ENCODE measurements around the gene ZNF892. TPM values are rescaled to one million over a fixed set of nuclear protein-coding genes. Genes with fewer than 3 reads are reported as not detected.

Gene ZNF892
- total RNA-seq (2012; rRNA removed), result 3.1 and 5.8 TPM in 2 replicates

DNA sequence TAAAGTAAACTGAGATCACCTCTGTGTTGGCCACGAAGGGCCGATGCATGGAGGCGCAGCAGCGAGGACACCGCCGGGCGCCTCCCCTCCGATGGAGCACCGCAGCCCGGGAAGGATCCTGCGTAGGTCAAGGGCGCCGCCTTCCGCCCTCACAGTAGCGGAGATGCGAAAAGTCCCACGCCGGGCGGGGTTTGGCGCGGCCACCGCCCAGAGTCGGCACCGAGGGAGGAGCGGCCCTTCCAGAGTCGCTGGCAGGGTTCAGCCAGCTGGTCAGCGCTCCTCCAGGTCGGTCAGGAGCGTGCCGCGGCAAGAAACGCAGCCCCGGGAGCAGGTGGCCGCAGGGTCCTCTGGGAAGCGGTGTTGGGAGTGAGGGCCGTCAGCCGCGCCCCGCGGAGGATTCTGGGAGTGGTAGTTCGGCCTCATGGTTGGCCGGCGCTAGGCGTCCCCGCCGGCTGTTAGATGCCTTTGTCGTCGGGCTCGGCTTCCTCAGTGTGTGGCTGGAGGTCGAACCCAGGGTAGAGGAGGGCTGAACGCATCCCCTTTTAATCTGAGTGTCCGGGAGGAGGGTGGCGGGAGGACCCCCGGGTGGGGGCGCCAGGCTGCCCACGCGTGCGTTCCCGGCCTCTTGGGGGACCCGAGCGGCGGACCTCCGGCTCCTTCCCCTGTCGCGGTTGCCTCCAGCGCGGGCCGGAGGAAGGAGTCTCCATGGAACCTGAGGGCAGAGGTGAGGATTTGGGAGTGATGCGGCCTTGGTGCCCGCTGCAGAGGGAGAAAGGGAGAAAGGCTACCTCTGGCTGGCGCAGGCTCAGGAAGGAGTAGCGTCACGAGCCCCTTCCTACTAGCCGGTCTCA lies at the start of gene ZNF892:
TSS of gene ZNF892 (plus strand) at position 411 of the 851 bp plus-strand sequence. CDS start at position 706, 295 bp downstream.
- Histone ChIP-seq H3K4me2 (ENCODE audit: low read length) (peak within 1 kb of the TSS; percentile 83), H3K27me3 (ENCODE audit: control insufficient read depth, insufficient read depth, low read length) (no peaks in the 10 kb centered on the region), H3K9ac (ENCODE audit: low read depth, low read length) (peak within 1 kb of the TSS; percentile 80), H3K4me1 (ENCODE audit: control insufficient read depth, insufficient read depth, low read length) (no peaks in the 10 kb centered on the region), H3K36me3 (ENCODE audit: insufficient read depth, low read length) (peaks cover 11% of the 10 kb centered on the region), H3K4me3 (ENCODE audit: low read length) (peak within 1 kb of the TSS; percentile 88), H3K9me3 (replicated peaks; ENCODE audit: low read length) (peaks cover 33% of the 10 kb centered on the region)

DNA sequence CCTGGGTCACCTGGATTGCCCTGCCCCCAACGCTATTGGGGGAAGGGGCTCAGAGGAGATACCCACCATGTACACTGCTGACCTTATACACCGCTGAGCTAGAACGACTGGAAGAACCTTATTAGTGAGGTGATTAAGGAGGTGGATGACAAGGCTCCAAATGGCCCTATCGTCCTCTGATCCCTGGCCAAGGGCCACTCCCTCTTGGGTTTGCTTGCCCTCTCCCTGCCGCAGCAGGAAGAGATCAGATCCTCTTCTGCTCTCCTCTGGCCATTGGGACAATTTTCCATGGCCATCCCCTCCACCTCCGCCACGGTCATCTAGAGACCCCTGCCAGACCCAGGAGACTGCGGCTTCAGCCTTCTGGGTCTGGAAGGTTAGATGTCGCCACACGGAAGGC lies 48.9 kb upstream of the ZNF892 start:
- peak overlapping the region; percentile 88 for H3K4me3 ChIP-seq (ENCODE audit: low read length)
- H3K36me3 ChIP-seq (ENCODE audit: insufficient read depth, low read length), result peaks cover 37% of the 10 kb centered on the region
- H3K9ac ChIP-seq (ENCODE audit: low read depth, low read length), result peak overlapping the region; percentile 86
- peaks cover 17% of the 10 kb centered on the region for H3K4me1 ChIP-seq (ENCODE audit: control insufficient read depth, insufficient read depth, low read length)
- H3K9me3 ChIP-seq (replicated peaks; ENCODE audit: low read length), result peaks cover 9% of the 10 kb centered on the region
- H3K27me3 ChIP-seq (ENCODE audit: control insufficient read depth, insufficient read depth, low read length), result no peaks in the 10 kb centered on the region
- H3K4me2 ChIP-seq (ENCODE audit: low read length), result peak overlapping the region; percentile 93

DNA sequence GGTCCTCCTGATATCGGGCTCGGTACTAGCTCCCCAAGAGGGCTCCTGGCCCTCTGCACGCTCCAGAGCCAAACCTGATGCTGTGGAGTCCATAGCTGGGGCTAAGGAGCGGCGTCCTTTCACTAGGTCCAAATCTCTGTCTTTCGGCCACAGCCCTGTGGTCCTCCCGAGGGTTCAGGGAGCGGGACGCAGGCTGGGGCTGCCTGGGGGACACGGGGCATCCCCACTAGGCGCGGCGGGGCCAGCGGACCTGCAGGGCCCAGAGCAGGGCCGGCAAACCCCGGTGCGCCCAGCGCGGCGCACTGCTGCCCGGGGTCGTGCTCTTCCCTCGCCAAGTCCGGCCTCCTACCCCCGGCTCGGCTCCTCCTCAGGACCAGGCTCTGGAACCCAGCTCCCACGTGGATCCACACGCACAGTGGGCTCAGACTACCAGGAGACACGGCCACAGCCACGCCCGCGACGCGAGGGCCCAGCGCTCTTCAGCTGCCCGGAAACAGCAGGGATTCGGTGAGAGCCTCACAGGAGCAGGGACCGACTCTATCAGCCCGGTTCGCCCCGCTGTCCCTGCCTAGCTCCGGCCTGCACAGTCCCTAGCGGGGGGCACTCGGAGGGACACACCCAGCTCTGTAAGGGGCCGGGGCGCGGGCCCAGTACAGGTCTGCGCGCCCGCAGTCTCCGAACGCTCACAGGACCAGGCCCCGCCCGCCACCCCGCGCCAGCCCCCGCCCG lies 48.3 kb upstream of the ZNF892 start:
- Histone ChIP-seq H3K4me1 (ENCODE audit: control insufficient read depth, insufficient read depth, low read length) (peaks cover 17% of the 10 kb centered on the region), H3K4me2 (ENCODE audit: low read length) (peak overlapping the region; percentile 93), H3K9ac (ENCODE audit: low read depth, low read length) (peak overlapping the region; percentile 86), H3K27me3 (ENCODE audit: control insufficient read depth, insufficient read depth, low read length) (no peaks in the 10 kb centered on the region), H3K4me3 (ENCODE audit: low read length) (peak overlapping the region; percentile 88), H3K36me3 (ENCODE audit: insufficient read depth, low read length) (peaks cover 32% of the 10 kb centered on the region), H3K9me3 (replicated peaks; ENCODE audit: low read length) (peaks cover 4% of the 10 kb centered on the region)

DNA sequence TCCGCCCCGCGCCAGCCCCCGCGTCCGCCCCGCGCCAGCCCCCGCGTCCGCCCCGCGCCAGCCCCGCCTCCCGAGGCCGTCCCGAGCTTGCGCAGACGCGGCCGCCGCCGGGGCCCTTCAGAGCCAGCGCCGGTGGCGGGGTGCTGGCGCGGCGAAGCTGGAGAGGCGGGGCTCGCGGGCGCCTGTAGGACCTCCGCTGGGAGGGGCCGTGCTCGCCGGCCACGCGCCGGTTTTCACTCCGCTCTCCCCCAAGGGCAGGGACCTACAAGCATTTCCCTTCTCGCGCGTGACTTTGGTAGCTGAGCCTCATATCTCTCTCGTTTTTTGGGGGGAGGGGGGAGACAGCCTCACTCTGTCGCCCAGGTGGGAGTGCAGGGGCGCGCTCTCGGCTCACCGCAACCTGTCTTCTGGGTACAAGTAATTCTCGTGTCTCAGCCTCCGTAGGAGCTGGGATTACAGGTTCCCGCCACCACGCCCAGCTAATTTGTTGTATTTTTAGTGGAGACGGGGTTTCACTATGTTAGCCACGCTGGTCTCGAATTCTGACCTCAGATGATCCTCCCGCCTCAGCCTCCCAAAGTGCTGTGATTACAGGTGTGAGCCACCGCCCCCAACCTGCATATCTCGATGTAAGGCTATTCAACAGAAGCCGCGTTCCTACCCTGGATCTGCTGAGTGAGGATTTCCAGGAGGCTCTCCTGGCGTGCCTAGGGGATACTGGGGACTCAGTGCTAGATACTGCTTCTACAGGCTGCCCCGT lies 47.5 kb upstream of the ZNF892 start, which contains the start of gene ZNF514:
TSS of gene ZNF514 (minus strand) at position 159 of the 760 bp plus-strand sequence. CDS start 6,595 bp downstream, outside the sequence.
- Histone ChIP-seq H3K4me2 (ENCODE audit: low read length) (peak within 1 kb of the TSS; percentile 98), H3K9ac (ENCODE audit: low read depth, low read length) (peak within 1 kb of the TSS; percentile 86), H3K36me3 (ENCODE audit: insufficient read depth, low read length) (peaks cover 24% of the 10 kb centered on the region)

DNA sequence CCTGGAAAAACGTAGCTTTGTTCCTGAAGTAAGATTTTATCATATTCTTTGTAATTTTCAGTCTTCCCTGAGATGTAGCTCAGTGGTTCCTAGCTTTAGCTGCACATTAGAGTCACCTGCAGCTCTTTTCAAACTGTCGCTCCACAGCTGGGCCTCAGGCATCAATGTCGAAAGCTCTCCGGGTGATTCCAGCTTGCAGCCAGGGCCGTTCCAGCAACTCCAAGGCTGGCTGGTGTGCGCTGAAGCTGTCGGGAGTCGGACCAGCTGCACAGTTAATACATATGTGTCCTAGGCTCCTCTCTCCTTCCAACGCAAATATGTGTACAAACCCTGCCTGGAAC lies 42.3 kb upstream of the ZNF892 start:
- Histone ChIP-seq H3K36me3 (ENCODE audit: insufficient read depth, low read length) (no peaks in the 10 kb centered on the region), H3K4me3 (ENCODE audit: low read length) (peak overlapping the region; percentile 96), H3K9me3 (replicated peaks; ENCODE audit: low read length) (no peaks in the 10 kb centered on the region), H3K27me3 (ENCODE audit: control insufficient read depth, insufficient read depth, low read length) (no peaks in the 10 kb centered on the region), H3K4me1 (ENCODE audit: control insufficient read depth, insufficient read depth, low read length) (peaks cover 15% of the 10 kb centered on the region), H3K4me2 (ENCODE audit: low read length) (peak overlapping the region; percentile 93), H3K9ac (ENCODE audit: low read depth, low read length) (peak overlapping the region; percentile 91)

More for the DNA sequence above, 47.5 kb upstream of the ZNF892 start, which contains the start of gene ZNF514:
- H3K4me1 ChIP-seq (ENCODE audit: control insufficient read depth, insufficient read depth, low read length), result peaks cover 23% of the 10 kb centered on the region
- H3K4me3 ChIP-seq (ENCODE audit: low read length), result peak within 1 kb of the TSS; percentile 88
- no peaks in the 10 kb centered on the region for H3K9me3 ChIP-seq (replicated peaks; ENCODE audit: low read length)
- no peaks in the 10 kb centered on the region for H3K27me3 ChIP-seq (ENCODE audit: control insufficient read depth, insufficient read depth, low read length)

DNA sequence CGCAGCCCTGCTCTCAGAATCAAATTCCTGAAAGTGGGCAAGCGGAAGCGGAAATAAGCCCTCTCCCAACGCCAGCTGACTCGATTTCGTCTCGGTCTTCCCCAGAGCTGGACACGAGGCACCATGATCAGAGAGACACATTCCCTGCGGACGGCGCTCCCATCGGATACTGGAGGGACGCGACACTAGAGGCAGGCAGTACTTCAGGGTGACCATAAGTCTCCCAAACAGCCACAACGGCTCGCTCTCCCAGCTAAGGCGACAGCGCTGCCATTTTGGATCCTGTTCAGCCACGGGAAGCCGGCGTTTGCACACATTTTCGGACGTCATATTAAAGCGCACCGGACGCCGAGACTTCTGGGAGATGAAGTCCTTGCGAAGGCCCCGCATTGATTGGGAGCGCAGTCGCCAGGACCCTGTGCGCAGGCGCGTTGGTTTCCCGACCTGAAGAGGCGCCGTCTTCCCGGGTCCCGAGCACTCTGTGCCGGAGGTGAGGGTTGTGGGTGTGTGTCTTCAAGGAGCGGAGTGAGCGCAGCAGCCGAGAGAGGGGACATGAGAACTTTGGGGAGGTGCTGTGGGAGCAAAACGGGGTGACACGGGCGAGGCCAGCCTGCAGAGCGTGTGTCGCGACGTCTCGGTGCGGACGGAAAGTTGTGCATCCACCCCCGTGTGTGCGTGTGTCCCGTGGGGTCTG lies 41.8 kb upstream of the ZNF892 start, which contains the start of gene ZNF2:
TSS of gene ZNF2 (plus strand) at position 439 of the 694 bp plus-strand sequence. CDS start 10,418 bp downstream, outside the sequence.
- Histone ChIP-seq H3K4me2 (ENCODE audit: low read length) (peak within 1 kb of the TSS; percentile 93), H3K36me3 (ENCODE audit: insufficient read depth, low read length) (no peaks in the 10 kb centered on the region), H3K4me1 (ENCODE audit: control insufficient read depth, insufficient read depth, low read length) (peaks cover 12% of the 10 kb centered on the region), H3K9me3 (replicated peaks; ENCODE audit: low read length) (no peaks in the 10 kb centered on the region), H3K9ac (ENCODE audit: low read depth, low read length) (peak within 1 kb of the TSS; percentile 91), H3K4me3 (ENCODE audit: low read length) (peak within 1 kb of the TSS; percentile 96), H3K27me3 (ENCODE audit: control insufficient read depth, insufficient read depth, low read length) (no peaks in the 10 kb centered on the region)

DNA sequence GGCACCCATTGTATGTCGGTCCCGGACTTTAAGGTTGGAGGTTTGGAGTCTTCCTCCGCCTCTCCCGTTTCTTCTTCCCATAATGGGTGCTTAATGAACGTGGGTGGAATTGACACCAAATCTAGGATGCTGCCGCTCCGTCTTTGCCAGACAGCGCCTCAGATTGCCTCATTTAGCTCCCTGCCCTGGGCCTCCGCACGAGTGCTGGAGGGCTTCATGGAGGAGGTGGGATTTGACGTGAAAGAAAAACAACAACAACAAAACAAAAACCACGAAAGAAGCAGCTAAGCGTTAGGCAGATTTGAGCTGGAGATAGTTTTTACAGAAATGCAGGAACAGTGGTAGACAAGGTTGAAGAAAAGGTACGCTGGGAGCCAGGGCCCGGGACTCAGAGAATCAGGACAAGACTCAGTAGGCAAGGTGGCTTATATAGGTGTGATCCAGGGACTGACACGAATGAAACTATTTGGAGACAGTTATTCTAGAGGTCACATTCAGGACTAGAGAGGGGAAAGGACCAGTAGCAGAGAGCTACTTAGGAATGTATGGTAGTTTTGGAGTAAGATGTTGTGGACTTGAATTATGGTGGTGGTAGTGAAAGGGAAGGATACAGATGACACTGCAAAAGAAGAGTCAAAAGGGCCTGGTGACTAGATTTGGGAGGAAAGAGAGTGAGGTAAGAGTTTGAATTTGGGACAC lies 41.1 kb upstream of the ZNF892 start:
- Histone ChIP-seq H3K4me3 (ENCODE audit: low read length) (peak overlapping the region; percentile 96), H3K9ac (ENCODE audit: low read depth, low read length) (peak overlapping the region; percentile 91)

DNA sequence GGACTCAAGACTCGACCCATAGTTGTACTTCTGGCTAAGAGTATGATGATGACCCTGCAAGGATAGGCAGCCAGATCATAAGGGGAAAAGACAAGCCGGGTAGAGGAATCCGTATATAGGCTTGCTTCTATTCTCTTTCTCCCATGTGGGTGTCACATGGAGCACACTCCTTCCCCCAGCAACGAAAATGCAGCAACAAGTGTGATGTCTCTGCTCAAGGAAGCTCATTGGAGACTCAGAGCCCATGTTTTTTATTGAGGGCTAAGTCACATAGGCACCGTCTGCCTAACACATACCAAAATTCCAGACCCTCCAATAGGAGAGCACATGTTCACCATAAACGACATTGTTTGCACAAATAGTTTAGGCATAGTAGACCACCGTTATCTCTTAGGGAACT lies 35.4 kb upstream of the ZNF892 start:
- Histone ChIP-seq H3K9me3 (replicated peaks; ENCODE audit: low read length) (no peaks in the 10 kb centered on the region), H3K36me3 (ENCODE audit: insufficient read depth, low read length) (peaks cover 6% of the 10 kb centered on the region), H3K27me3 (ENCODE audit: control insufficient read depth, insufficient read depth, low read length) (no peaks in the 10 kb centered on the region), H3K4me1 (ENCODE audit: control insufficient read depth, insufficient read depth, low read length) (peaks cover 4% of the 10 kb centered on the region), H3K4me2 (ENCODE audit: low read length) (no peak overlapping the region), H3K9ac (ENCODE audit: low read depth, low read length) (no peak overlapping the region), H3K4me3 (ENCODE audit: low read length) (no peak overlapping the region)

More for the DNA sequence above, 41.1 kb upstream of the ZNF892 start:
- Histone ChIP-seq H3K36me3 (ENCODE audit: insufficient read depth, low read length) (no peaks in the 10 kb centered on the region), H3K27me3 (ENCODE audit: control insufficient read depth, insufficient read depth, low read length) (no peaks in the 10 kb centered on the region), H3K9me3 (replicated peaks; ENCODE audit: low read length) (no peaks in the 10 kb centered on the region), H3K4me2 (ENCODE audit: low read length) (peak overlapping the region; percentile 93), H3K4me1 (ENCODE audit: control insufficient read depth, insufficient read depth, low read length) (peaks cover 12% of the 10 kb centered on the region)

DNA sequence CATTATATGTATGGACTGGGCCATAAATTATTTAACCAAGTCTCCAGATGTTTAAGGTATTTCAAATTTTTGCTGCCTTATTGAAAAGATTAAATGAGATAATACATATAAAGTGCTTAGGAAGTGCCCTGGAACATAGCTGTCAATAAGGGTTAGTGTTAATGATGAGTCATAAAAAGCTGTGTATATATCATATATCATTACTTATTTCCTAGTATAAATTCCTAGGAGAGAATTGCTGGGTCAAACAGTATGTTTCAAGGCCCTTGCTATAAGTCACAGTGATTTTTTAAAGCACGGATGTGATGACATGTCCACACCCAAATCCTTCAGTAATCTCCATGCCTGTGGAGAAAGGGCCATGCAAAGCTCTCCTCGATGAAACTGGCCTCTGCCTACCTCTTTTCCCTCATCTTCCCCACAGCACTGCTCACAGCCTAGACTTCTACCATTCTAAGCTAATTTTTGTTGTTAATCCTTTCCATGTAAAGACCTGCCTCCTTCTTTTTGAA lies 33.2 kb upstream of the ZNF892 start:
- Histone ChIP-seq H3K4me2 (ENCODE audit: low read length) (no peak overlapping the region), H3K9me3 (replicated peaks; ENCODE audit: low read length) (no peaks in the 10 kb centered on the region), H3K27me3 (ENCODE audit: control insufficient read depth, insufficient read depth, low read length) (no peaks in the 10 kb centered on the region), H3K9ac (ENCODE audit: low read depth, low read length) (no peak overlapping the region), H3K36me3 (ENCODE audit: insufficient read depth, low read length) (peaks cover 14% of the 10 kb centered on the region), H3K4me1 (ENCODE audit: control insufficient read depth, insufficient read depth, low read length) (peaks cover 4% of the 10 kb centered on the region), H3K4me3 (ENCODE audit: low read length) (no peak overlapping the region)

DNA sequence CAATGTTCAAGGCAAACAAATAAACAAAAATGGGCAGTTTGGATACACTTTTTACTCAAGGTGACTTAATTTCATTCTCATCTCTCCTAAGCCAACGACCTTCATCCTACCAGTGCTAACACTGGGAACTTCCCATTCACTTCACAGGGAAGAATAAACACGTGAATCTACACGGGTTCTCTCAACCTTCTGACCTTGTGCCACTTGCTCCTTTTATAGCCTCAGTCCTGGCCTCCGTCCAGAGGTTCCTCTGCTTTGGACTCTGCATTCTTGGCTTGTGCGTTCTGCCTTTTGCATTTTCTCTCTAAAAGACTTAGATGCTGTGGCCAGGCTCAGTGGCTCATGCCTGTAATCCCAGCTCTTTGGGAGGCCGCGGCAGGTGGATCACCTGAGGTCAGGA lies 27.9 kb upstream of the ZNF892 start:
- H3K36me3 ChIP-seq (ENCODE audit: insufficient read depth, low read length), result peaks cover 41% of the 10 kb centered on the region
- no peaks in the 10 kb centered on the region for H3K4me1 ChIP-seq (ENCODE audit: control insufficient read depth, insufficient read depth, low read length)
- no peaks in the 10 kb centered on the region for H3K27me3 ChIP-seq (ENCODE audit: control insufficient read depth, insufficient read depth, low read length)
- no peak overlapping the region for H3K4me3 ChIP-seq (ENCODE audit: low read length)
- H3K4me2 ChIP-seq (ENCODE audit: low read length), result no peak overlapping the region
- no peak overlapping the region for H3K9ac ChIP-seq (ENCODE audit: low read depth, low read length)
- peaks cover 4% of the 10 kb centered on the region for H3K9me3 ChIP-seq (replicated peaks; ENCODE audit: low read length)

All from skeletal muscle satellite cell (primary cell).